CD4-positive, alpha-beta T cell treated with Interleukin-17A for 1 hour (primary cell): Measurements from ENCODE around the gene GEMIN4.
A peak's percentile ranks its signal among the peaks of the same experiment; 100 is the strongest.
"Not testable (repeated sequence)": the region's sequence is repeated elsewhere in the genome, so short reads cannot be mapped to it uniquely, and the experiment has no call there.

ENCODE experiments used
- DNase-seq: peaks from one replicate; pipeline ENCODE4 v3.0.0-alpha.2; 2020

The GEMIN4 gene

DNA sequence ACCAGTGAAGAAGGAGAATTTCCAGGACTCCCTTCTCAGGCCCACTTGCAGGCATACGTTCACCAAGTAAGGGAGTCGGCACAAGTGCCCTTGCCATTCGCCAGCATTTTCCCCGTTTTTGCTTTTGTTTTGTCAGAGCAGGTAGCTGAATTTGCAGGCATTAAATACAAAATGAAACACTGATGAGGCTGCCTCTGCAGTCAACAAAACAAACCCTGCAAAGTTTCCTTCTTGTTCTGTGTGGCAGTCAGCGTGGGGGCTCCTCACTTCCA, 22.2 kb upstream of the GEMIN4 start:
- no peak for DNase-seq

DNA sequence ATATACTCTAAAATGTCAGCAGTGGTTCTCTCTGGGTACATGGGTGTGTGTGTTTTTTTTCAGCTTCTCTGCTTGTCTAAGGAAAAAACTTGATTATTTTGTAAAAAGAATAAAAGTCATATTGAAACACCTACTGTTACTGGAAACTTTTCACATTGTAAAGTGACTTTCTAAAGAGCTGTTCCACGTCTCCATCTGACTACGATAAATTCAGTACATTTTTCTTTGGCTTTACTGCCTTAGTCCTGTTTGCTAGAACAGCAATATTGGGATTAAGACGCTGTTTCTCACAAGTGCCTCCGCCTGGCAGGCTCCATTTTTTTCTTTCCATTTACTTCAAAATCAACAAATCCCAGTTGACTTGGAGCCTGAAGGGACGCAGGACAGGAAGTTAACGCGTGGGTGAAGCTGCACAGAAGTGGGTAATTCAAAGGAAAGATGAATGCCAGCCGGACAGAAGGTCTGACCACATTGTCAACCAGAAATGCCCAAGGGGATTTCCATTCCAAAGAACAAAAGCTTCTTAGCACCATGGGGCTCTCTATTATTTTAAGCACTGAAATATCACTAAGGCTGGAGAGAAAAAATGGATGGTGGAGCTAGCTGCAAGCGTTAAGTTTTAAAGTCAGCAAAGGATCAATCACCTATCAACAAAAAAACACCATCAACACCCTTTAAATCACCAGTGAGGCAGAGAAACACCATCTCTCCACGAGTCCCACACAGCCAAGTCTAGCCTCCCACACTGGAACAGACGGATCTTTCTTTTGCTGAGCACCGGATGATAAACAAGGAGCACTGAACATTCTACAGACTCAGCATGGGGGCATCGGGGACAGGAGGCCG, 21.6 kb upstream of the GEMIN4 start:
- DNase-seq: no peak

DNA sequence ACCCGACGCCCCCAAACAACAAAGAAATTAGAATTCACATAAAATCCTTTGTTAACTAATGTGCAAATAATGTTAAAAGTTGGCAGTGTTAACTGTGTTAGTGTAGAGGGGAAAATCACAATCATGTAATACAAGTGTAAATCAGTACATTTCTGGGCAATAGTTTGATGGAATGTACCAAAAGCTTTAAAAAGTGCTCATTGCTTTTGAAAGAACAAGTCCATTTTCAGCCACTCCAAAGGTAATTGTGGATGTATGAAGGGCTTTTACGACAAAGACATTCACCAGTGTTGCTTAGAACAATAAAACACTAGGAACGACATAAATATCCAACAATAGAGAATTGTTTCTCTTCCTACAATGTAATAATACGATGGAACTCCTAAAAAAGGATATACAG, 21.0 kb upstream of the GEMIN4 start:
- no peak for DNase-seq

DNA sequence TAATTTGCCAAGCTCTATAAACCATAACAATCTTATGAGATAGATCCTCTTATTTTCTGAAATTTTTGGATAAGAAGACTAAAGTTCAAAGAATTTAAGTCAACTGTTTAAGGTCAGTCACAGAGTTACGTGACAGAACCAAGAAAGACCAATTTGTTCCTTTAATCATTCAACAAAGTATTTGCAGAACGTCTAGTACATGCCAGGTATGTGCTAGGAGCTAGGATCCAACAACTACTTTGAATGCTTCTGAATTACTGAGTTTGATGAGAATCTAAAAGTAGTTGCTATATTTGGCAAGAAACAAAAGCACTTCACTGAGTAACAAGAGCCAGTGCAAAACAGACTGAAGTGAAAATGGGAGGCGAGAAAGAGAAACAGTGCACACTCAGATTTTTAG, 15.0 kb upstream of the GEMIN4 start:
- DNase-seq: no peak

DNA sequence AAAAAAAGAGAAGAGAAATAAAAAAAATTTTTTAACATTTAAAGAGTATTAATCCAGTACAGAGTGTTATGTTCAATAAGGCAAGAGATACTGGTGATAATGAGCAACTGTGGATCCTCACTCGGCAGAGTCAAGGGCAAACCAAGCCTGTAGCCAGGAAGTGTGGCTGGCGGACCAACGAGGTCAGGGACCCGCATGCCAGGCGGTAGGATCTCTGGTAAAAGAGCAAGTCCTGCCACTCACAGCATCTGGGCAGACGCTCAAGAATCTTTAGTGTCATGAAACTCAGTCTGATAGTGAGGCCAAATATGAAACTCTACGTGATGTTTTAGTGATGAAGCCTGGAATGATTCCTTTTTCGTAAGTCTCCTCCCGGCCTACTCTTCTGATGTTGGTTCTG, 8.3 kb upstream of the GEMIN4 start:
- no peak for DNase-seq

DNA sequence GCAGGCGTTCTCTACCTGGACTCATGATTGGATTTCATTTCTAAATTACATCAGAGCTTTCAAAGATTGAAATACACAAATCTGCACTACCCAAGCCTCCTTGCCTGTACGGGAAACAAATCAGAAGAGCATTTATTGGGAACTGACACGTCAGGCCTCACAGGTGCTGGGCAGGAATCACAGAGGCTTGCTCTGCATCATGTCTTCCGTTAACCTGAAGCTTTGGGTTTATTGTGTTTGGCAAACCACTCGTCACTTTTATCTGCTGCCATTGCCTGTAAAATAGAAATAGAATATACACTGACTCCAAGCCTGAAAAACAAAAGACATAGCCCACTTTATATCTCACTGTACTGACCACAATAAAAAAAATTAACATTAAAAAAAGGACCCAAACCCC, 7.9 kb upstream of the GEMIN4 start:
- DNase-seq: no peak

DNA sequence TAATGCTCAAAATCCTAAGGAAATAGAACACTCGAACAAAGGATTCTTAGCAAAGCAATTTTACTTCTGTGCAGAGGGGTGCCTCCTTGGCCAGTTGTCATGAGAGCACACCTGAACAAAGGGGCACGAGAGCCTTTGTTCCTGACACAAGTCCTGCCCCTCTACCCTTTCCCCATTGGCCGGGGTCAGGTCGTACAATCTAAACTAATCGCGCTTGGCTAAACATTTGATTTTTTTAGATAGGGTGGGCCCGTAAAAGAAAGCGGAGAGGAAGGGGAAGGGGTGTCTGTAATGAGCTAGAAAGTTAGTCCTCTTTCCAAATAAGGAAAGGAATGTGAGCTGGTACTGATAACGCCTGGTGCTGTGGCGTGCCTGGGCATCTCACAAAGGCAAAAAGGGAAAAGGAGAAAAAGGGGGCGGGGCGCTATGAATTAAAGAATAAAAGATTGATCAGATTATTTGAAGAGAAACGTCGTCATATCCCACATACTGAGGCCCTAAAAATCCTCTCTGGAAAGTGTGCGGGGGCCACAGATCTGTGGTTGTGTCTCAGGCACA, 4.0 kb upstream of the GEMIN4 start:
- not testable (repeated sequence) for DNase-seq

DNA sequence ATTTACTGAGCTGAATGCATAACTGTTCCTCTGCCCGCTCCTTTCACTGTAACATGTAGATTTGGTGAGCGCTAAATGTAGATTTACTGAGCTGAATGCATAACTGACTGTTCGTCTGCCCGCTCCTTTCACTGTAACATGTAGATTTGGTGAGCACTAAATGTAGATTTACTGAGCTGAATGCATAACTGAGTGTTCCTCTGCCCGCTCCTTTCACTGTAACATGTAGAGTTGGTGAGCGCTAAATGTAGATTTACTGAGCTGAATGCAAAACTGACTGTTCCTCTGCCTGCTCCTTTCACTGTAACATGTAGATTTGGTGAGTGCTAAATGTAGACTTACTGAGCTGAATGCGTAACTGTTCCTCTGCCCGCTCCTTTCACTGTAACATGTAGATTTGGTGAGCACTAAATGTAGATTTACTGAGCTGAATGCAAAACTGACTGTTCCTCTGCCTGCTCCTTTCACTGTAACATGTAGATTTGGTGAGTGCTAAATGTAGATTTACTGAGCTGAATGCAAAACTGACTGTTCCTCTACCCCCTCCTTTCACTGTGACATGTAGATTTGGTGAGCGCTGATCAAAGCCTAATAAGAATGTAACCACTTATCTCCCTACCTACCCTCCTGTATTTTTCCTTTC, 3.4 kb upstream of the GEMIN4 start:
- not testable (repeated sequence) for DNase-seq

DNA sequence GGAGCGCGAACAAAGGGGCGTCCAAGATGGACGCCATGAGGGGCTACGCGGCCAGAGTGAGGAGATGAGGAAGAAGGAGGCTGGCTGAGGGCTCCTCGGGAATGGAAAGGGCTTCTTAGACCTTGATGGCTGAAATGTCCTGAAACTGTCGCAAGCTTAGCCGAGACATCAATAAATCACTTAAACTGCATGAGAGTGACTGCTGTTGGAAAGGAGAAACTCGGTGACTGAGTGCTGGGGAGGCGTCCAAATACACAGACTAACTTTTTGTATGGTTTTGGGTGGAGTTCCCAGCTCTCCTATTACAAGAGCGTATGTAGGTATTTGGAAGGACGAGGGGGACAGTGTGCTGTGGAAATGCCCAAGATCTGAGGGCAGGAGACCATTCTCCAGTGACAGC, 1.4 kb upstream of the GEMIN4 start:
- DNase-seq: no peak

DNA sequence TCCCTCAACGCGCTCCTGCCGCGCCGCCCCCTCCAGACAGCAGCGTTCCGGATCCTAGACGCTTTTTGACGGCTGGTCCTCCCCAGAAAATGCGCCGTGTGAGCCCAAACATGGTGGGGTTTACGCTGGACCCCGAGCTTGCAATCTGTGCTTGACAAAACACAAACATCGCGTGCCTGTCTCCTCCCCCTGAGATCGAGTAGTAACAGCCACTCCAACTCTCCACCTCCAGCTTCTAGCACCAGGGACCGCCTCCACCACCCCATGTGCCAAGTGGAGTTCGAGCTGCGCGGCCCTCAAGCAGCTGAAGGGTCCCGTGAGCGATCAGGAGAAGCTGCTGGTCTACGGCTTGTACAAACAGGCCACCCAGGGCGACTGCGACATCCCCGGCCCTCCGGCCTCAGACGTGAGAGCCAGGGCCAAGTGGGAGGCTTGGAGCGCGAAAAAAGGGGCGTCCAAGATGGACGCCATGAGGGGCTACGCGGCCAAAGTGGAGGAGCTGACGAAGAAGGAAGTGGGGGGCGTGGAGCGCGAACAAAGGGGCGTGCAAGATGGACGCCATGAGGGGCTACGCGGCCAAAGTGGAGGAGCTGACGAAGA, 656 bp upstream of the GEMIN4 start:
- no peak for DNase-seq

DNA sequence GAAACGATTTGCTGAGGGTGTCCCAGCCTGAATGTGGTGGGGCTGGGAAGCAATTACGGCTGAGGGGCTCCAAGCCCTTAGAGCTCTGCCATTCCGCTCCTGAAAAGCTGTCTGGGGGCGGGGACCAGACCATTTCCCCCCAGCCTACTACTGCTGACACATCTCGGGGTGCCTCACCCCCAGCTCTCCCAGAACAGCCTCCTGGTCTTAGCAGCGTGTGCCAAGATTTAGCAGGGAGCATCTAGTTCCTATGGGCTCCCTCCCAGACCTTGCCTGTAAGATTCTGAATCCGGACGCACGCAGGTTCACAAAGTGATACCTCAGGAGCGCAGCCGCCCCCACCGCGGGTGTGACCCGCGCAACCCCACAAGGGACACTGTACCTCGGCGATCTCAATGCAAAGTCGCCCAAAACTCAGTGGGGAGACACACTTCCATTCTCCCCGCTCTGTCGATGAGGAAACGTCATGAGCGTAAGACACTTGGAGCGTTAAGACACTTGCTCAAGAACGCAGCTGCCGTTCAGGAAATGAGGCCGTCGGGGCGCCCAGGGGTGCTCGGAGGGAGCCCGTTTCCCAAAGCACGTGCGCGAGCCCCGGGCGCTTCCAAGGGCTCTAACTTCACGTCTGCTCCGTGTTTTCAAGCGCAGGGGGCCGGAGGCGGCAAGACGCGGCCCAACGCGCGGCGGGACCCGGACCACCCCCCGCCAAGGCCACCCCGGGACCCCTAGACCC, 629 bp downstream of the GEMIN4 start:
- peak; percentile 57 for DNase-seq

DNA sequence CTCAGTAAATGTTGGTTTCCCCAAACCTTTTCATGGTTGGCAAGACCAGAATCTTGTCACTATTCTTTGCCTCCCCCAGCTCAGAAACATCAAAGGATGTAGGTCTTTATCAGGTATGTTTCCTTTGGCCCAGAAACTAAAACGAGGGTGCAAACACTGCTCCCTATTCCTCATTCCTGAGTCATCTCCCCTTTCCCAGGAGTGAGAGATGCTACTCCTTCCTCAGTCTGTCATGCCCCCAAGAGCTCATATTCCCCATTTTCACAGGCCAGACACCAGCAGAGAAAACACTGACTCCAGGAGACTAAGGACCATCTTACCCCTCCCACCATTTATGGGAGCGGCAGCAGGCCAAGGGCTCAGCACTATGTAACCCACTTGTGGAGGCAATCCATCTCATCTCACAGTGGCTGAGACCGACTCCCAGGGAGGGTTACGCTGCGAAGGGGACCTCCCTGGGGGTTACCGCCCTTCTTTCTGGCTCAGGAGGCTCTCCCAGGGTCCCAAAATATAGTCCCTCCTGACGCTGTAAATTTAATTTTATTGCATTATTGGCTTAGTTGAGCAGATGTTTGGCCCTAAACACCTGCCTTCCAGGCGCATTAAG, 1.5 kb downstream of the GEMIN4 start:
- DNase-seq: no peak

DNA sequence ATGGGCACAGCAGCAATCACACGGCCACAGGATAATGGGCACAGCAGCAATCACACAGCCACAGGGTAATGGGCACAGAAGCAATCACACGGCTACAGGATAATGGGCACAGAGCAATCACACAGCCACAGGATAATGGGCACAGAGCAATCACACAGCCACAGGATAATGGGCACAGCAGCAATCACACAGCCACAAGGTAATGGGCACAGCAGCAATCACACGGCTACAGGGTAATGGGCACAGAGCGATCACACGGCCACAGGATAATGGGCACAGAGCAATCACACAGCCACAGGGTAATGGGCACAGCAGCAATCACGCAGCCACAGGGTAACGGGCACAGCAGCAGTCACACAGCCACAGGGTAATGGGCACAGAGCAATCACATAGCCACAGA, 2.7 kb downstream of the GEMIN4 start:
- not testable (repeated sequence) for DNase-seq

DNA sequence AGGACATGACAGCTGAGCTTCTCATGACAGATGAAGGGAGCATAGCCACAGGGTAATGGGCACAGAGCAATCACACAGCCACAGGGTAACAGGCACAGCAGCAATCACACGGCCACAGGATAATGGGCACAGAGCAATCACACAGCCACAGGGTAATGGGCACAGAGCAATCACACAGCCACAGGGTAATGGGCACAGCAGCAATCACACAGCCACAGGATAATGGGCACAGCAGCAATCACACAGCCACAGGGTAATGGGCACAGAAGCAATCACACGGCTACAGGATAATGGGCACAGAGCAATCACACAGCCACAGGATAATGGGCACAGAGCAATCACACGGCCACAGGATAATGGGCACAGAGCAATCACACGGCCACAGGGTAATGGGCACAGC, 3.5 kb downstream of the GEMIN4 start:
- DNase-seq: not testable (repeated sequence)

DNA sequence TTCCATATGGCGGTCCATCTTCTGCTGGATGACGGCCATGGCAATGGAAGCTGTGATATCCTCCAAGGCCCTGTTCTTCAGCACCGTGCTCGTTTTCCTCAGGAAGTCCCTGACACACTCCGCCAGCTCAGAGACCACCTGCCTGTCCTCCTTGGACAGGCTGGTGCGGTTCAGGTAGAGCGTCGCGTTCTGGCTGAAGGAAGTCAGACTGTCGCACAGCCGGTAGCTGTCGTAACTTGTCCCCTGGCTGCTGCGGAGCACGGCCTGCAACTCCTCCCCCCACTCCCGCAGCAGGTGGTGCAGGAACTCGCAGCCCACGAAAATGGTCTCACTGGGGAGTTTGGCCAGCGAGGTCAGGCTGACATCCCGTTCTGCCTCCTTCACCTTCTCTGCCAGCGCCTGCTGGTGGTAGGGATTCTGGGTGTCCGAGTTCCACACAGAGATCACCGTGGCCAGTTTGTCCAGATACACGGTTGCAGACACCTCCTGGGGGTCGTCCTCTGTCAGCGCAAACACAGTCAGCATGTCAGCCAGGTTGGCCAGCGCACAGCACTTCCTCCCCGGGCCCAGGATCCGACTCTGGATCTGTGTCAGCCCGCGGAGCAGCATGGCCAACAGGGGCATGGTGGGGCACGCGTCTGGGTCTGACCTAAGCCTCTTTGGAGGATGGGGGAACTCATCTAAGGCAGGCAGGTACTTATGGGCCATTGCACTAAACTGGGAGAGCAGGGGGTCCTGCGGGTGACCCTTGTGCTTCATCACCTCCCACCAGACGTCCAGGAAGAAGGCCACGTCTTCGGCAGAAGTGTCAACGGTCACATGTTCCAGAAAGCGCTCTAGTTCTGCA, 5.1 kb downstream of the GEMIN4 start:
- DNase-seq: no peak

DNA sequence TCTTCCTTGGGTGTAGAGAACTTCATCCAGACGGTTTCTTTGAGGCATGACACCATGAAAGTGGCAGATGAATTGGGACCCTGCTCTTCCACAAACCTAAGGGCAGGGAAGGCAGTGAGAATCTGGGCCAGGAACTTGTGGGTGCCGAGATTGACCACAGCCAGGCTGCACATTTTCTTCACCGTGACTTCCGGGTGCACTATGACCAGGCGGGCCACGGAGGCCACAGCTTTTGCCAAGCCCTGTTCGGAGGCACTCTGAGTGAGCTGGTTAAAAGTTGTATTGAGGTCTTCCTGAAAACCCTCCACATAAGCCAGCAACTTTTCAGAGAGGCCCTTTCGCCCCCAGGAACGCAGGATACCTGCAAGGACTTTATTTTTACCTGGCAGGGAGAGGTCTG, 5.9 kb downstream of the GEMIN4 start:
- no peak for DNase-seq

DNA sequence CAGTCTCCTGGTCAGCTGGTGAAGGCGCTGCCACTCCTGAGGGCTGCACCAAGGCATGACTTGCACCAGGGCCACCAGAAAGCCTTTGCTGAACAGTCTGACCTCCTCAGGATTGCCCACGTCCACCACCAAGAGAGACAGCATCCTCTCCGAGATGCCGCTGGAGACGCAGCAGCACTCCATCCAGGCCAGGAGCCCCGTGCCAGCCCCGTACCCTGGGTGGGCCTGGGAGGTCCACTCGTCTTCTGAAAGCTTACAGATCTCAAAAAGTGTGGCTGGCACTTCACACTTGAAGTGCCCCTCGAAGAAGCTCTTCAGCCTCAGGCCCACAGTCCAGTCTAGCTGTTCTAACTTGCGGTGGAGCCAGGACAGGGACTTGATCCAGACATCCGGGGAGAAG, 6.7 kb downstream of the GEMIN4 start:
- DNase-seq: no peak

DNA sequence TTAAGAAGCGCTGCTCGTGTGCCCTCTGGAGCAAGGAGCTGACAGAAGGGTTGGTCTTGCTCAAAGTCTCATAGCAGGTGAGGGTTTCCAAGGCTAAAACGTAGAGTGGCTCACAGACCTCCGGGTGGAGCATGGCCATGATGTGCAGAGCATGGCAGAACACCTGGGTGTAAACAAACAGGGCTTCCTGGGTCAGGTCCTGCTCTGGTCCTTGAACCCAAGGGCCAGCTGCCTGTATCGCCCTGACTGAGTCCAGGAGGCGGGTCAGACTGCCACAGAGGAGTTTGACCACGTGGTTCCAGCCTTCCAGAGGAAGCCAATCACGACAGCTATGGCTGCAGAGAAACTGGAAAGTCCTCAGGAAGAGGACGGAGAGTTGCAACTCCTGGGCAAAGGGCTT, 7.1 kb downstream of the GEMIN4 start:
- no peak for DNase-seq

DNA sequence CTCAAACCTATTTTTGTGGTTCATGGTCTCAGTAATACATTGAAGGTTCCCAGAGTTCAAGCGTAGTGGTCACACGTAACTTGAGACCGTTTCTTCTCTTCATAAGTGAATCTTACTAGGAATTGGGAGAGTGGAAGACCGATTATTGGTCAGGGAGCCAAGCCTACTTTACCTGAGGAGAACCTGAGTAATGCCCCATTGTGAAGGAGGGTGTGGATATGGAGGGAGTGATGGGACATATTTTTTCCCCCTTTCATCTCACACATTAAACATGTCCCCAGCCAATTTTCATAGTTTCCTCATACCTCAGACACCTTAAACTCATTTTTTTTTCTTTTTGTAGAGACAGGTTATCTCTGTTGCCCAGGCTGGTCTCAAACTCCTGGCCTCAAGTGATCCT, 8.9 kb downstream of the GEMIN4 start:
- DNase-seq: no peak

DNA sequence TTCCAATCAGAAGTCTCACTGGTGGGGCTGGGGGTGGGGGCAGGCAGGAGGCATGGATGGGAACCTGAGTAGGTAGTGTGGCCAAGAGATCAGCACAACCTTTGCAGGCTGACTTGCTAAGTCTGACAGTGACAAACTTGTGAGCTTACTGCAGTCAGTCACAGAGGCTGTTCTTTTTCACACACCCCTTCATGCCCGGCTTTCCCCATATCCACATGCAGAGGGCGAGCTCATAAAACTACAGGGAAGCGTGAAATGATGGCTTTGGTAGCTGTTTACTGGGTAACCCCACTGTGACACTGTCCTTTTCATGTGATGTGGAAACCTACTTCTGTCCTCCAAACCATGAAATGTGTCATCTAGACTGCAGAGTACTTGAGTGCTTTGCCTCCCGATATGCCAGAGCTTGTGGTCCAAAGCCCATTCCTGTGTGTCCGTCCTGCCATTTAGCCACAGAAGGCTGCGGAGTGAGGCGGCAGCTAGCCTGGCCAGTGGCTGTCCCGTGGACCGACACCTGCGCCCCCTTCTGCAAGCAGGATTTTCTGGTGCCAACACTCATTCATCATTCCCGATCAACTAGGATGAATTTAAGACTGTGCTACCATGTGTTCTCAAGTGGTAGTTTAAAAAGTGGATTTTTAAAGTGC, 9.8 kb downstream of the GEMIN4 start:
- no peak for DNase-seq

DNA sequence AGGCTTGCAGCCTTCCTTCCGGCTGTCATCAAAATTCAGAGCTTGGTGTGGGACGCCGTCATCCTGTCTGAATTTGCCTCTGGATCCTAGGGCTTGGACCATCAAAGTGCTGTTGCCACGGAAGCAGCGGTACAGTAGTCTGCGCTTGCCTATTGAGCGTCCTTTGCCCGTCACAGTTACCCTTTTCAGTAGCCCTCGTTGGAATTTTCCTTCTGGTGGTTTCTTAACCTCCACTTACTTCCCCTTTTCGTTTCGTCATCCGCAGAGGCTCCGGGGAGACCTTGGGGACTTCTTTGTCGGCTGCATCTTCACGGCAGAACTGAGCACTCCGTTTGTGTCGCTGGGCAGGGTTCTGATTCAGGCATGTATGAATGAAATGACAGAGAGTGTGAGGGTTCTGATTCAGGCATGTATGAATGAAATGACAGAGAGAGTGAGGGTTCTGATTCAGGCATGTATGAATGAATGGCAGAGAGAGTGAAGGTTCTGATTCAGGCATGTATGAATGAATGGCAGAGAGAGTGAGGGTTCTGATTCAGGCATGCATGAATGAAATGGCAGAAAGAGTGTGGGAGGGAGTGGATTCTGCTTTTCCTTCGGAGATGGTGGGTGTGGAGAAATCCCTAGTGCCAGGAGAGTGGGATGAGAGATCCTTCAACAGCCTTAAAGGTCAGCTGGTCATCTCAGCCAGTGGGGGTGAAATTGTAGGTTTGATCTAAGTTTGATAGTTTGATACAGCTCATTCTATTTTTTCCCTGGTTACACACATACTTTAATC, 11.6 kb downstream of the GEMIN4 start:
- peak; percentile 41 for DNase-seq
